ENCODE data around the gene AGPAT4. TPM values are rescaled to one million over a fixed set of nuclear protein-coding genes. Genes with fewer than 3 reads are reported as not detected.

Gene AGPAT4
- polyA plus RNA-seq, 1 donor (not counting 4 experiments of a cell fraction or from before 2014, with no cell fraction given), result 8.4 TPM

DNA sequence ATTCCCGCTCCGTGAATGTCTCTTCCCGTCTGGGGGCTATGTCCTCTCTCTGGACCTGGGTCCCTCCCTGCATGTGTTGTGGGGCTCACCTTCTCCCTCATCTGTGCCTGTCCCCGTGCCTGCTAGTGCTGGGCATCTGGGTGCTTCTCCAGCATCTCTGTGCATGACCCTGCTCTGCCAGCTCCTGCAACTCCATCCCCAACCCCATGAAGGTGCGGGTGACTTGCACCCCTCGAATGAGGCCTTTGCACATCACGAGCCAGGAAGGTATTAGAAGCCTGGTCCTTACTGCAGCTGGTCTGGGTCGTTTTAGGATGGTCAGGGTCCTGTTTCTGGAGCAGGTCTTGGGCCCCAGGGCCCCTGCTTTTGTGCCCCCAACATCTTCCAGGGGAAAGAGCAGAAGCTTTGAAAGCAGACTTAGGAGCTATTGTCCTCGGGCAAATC lies 109.7 kb downstream of the AGPAT4 start:
- FAIRE-seq (no peak), DNase-seq (ENCODE audit: low read depth, low spot score) (no peak)
- H3K27ac ChIP-seq (ENCODE audit: control insufficient read depth, insufficient read depth, low read length), result no peak overlapping the region
- H3K9ac ChIP-seq (ENCODE audit: control insufficient read depth, extremely low read depth, insufficient read depth, low read length), result no peak overlapping the region
- no peak overlapping the region for H2AFZ ChIP-seq (ENCODE audit: control insufficient read depth, low read length)
- no peaks in the 10 kb centered on the region for H3K9me3 ChIP-seq (ENCODE audit: control insufficient read depth, low read depth, low read length)
- peaks cover 3 to 6% of the 10 kb centered on the region in 2 experiments for H3K36me3 ChIP-seq (ENCODE audit: control insufficient read depth in 2 of 2, extremely low read depth in 1 of 2, insufficient read depth in 2 of 2, low read length in 2 of 2)
- no peaks in the 10 kb centered on the region for H3K79me2 ChIP-seq (ENCODE audit: control insufficient read depth, insufficient read depth, low read length)
- no peaks in the 10 kb centered on the region for H3K27me3 ChIP-seq (ENCODE audit: control insufficient read depth, extremely low read depth, insufficient read depth, low read length)
- H4K20me1 ChIP-seq (ENCODE audit: control insufficient read depth, extremely low read depth, insufficient read depth, low read length), result no peaks in the 10 kb centered on the region
- dilution Hi-C loops (cut with MboI; ENCODE audit: extremely low pct_ligation_motif_present, low sequenced_read_pairs), result no loop called here
- peaks cover 21% of the 10 kb centered on the region for H3K4me1 ChIP-seq (ENCODE audit: control insufficient read depth, extremely low read depth, insufficient read depth, low read length)
- H3K9me1 ChIP-seq (ENCODE audit: control insufficient read depth, extremely low read depth, insufficient read depth, low read length), result no peaks in the 10 kb centered on the region
- no peak for TF ChIP-seq EZH2 (IDR thresholded peaks at IDR 0.05; ENCODE audit: low read length)
- TF ChIP-seq, protein P1, sequence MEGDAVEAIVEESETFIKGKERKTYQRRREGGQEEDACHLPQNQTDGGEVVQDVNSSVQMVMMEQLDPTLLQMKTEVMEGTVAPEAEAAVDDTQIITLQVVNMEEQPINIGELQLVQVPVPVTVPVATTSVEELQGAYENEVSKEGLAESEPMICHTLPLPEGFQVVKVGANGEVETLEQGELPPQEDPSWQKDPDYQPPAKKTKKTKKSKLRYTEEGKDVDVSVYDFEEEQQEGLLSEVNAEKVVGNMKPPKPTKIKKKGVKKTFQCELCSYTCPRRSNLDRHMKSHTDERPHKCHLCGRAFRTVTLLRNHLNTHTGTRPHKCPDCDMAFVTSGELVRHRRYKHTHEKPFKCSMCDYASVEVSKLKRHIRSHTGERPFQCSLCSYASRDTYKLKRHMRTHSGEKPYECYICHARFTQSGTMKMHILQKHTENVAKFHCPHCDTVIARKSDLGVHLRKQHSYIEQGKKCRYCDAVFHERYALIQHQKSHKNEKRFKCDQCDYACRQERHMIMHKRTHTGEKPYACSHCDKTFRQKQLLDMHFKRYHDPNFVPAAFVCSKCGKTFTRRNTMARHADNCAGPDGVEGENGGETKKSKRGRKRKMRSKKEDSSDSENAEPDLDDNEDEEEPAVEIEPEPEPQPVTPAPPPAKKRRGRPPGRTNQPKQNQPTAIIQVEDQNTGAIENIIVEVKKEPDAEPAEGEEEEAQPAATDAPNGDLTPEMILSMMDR (optimal IDR thresholded peaks at IDR 0.05 in 1 of 3, IDR thresholded peaks at IDR 0.05 in 1 of 3, conservative IDR thresholded peaks at IDR 0.05 in 1 of 3; ENCODE audit: extremely low read depth in 1 of 3, insufficient read depth in 2 of 3, low read length in 3 of 3), result no peak
- H3K4me2 ChIP-seq (ENCODE audit: control insufficient read depth, extremely low read depth, insufficient read depth, low read depth, low read length), result no peak overlapping the region
- H3K4me3 ChIP-seq (ENCODE audit: control insufficient read depth in 2 of 3, extremely low read depth in 1 of 3, insufficient read depth in 2 of 3, low read depth in 1 of 3, low read length in 3 of 3), result no peak overlapping the region

DNA sequence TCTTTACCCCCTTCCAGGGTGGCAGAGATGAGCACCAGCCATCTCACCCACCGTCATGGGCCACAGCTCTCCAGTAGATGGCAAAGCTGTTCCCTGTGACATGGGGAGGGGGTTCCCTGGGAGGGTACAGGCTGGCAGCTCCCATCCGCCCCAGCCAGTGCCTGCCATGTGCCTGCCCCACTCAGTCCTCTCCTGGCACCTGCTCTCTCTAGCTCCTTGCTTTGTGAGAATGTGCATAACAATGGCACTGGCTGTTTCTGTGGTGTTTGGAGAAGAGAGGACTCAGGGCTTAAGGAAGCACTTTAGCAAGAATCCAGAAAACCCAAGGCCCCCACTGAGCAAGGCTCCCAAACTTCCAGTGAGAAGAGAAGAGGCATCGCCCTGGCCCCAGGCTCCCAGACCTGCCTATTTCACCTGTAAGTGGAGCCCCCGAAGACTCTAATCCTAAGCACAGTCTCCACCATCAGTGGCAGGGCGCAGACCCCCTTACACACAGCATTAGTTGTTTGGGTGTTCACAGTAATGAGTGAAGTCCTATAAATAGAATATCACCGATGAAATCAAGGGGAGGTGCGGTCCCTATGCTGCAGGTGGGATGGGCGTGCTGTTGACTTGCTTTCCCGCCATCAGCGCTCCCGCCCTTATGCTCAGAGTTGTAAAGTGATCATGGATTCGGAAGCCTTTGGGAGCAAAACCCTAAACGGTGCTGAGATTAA lies 110.2 kb downstream of the AGPAT4 start:
- H3K9me1 ChIP-seq (ENCODE audit: control insufficient read depth, extremely low read depth, insufficient read depth, low read length), result no peaks in the 10 kb centered on the region
- H3K79me2 ChIP-seq (ENCODE audit: control insufficient read depth, insufficient read depth, low read length), result no peaks in the 10 kb centered on the region
- no peaks in the 10 kb centered on the region for H3K27me3 ChIP-seq (ENCODE audit: control insufficient read depth, extremely low read depth, insufficient read depth, low read length)
- peaks cover 3 to 9% of the 10 kb centered on the region in 2 experiments for H3K36me3 ChIP-seq (ENCODE audit: control insufficient read depth in 2 of 2, extremely low read depth in 1 of 2, insufficient read depth in 2 of 2, low read length in 2 of 2)
- H3K4me2 ChIP-seq (ENCODE audit: control insufficient read depth, extremely low read depth, insufficient read depth, low read depth, low read length), result no peak overlapping the region
- H3K27ac ChIP-seq (ENCODE audit: control insufficient read depth, insufficient read depth, low read length), result no peak overlapping the region
- peaks cover 16% of the 10 kb centered on the region for H3K4me1 ChIP-seq (ENCODE audit: control insufficient read depth, extremely low read depth, insufficient read depth, low read length)
- no peak for FAIRE-seq
- H4K20me1 ChIP-seq (ENCODE audit: control insufficient read depth, extremely low read depth, insufficient read depth, low read length), result no peaks in the 10 kb centered on the region
- H3K9ac ChIP-seq (ENCODE audit: control insufficient read depth, extremely low read depth, insufficient read depth, low read length), result no peak overlapping the region
- DNase-seq (ENCODE audit: low read depth, low spot score), result no peak
- H3K4me3 ChIP-seq (ENCODE audit: control insufficient read depth in 2 of 3, extremely low read depth in 1 of 3, insufficient read depth in 2 of 3, low read depth in 1 of 3, low read length in 3 of 3), result no peak overlapping the region
- no peaks in the 10 kb centered on the region for H3K9me3 ChIP-seq (ENCODE audit: control insufficient read depth, low read depth, low read length)
- no peak overlapping the region for H2AFZ ChIP-seq (ENCODE audit: control insufficient read depth, low read length)
- dilution Hi-C loops (cut with MboI; ENCODE audit: extremely low pct_ligation_motif_present, low sequenced_read_pairs), result no loop called here
- no peak for TF ChIP-seq EZH2 (IDR thresholded peaks at IDR 0.05; ENCODE audit: low read length)
- TF ChIP-seq, protein P1 (optimal IDR thresholded peaks at IDR 0.05 in 1 of 3, IDR thresholded peaks at IDR 0.05 in 1 of 3, conservative IDR thresholded peaks at IDR 0.05 in 1 of 3; ENCODE audit: extremely low read depth in 1 of 3, insufficient read depth in 2 of 3, low read length in 3 of 3), result no peak
